HG02798 (cell line): Measurements from ENCODE around the gene MYLK4.

Source experiments
- ATAC-seq: cut with Tn5 transposase; IDR thresholded peaks from one replicate; pipeline ENCODE4 v1.9.1; 2021; ENCODE audit warnings: mild to moderate bottlenecking; ENCODE audit not compliant: unreplicated experiment, poor library complexity

Gene MYLK4

GRCh38 chr6:2750832-2751231, at the start of gene MYLK4:
MYLK4 (minus strand) TSS chr6:2750922; CDS start chr6:2749294, 1,628 bp downstream.
- no peak for ATAC-seq

GRCh38 chr6:2799936-2800527, 49.3 kb upstream of the MYLK4 start:
- ATAC-seq, result no peak

DNA sequence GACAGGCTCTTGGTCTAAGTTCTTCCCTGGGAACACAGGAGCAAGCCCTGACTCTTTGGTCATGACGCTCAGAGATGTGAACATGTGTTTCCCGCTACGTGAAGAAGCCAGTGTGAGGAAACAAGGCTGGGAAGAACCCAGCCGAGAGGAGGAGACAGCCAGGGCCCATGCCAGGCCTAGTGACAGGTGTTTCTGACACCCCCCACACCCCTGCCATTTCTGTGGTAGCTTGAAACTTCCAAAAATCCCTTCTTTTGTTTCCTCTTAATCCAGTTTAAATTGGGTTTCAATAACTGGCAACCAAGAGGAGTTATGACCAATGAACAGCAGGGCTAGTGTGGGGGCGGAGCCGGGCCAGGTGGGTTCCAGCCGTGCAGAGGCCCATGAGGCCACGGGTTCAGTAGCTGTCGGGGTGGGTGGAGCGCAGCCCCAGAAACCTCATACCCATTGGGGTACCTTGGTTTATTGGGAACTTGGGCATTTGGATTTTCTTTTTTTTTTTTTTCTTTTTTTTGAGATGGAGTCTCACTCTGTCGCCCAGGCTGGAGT, 47.9 kb upstream of the MYLK4 start:
- no peak for ATAC-seq

GRCh38 chr6:2797564-2798031, 46.9 kb upstream of the MYLK4 start:
- ATAC-seq, result no peak

- no peak for ATAC-seq
Measured at GRCh38 chr6:2796861-2797260, 46.1 kb upstream of the MYLK4 start.

DNA sequence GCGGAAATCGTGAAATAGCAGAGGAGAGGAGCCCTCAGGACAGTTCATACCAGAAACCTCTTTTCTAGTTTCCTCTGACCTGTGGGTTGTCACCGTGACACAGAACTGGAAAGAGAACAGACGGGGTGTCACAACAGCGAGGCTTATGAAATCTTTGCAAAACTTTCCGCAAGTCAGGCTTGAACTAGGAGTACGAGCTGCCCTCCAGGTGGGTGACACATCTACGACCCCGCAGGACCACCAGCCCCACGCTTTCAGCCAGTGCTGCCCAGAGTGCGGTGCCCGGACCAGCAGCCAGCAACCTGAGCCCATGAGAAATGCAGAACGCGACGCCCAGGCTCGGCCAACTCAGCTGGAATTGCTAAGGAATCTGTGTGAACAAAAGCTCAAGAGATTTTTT, 45.2 kb upstream of the MYLK4 start:
- ATAC-seq, result no peak

GRCh38 chr6:2795162-2795561, 44.4 kb upstream of the MYLK4 start:
- ATAC-seq, result no peak

GRCh38 chr6:2794171-2794730, 43.5 kb upstream of the MYLK4 start:
- ATAC-seq, result no peak

GRCh38 chr6:2793534-2794151, 42.9 kb upstream of the MYLK4 start:
- no peak for ATAC-seq

- no peak for ATAC-seq
Measured at GRCh38 chr6:2792330-2793110, 41.8 kb upstream of the MYLK4 start.

- ATAC-seq, result no peak
Measured at GRCh38 chr6:2791450-2791974, 40.8 kb upstream of the MYLK4 start.

DNA sequence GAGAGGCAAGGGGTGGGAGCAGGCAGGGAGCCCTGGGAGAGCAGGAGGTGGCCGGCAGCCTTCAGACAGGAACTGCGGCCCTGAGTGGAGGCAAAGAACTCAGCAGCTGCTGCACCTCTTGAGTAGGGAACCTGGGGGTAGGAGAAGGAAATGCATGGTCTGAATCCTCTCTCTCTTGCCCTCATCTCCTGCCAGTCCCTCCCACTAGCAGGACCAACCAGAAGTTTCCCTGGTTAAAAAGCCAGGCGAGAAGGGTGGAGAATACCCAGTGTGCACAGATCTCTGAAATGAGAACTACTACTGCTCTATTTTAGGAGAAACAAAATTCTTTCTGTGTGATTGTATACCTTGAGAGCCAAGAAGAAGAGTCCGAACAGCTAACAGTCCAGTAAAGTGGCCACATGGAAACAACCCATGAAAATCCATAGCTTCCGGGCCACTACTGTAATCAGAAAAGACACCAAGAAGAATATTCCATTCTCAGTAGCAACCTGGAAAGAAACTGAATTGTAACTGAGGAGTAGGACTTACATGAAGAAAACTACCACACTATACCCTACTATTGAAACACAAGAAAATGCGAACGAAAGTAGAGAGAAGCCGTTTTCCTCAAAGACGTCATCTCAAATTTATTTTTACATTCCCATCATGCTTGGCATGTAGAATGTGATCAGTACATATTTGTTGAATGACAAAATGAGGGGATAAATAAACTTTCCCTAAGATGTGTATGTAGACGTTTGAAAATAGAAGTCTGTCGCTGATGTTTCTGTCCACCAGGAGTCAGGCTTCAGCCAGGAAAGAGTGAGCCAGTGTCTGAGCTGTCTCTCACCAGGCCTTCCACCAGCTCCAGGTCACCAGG, 40.1 kb upstream of the MYLK4 start:
- ATAC-seq, result no peak

DNA sequence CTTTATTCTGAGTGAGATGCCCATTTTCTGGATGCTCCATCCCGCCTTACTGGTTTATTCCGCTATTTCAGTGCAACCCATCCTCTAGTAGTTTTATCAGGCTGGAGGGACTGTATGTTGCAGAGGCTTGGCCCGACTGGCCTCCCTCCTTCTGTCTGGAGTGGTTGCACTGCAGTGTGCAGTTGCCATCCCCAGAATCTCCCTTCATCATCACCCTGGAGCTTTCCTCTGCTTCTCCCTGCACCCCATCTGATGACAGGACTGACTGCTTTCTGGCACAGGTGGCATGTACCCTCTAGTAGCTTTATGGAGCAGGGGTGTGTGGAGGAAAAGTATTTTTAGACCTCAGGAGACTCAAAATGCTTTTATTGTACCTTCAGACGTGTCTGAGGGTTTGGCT, 35.5 kb upstream of the MYLK4 start:
- no peak for ATAC-seq

DNA sequence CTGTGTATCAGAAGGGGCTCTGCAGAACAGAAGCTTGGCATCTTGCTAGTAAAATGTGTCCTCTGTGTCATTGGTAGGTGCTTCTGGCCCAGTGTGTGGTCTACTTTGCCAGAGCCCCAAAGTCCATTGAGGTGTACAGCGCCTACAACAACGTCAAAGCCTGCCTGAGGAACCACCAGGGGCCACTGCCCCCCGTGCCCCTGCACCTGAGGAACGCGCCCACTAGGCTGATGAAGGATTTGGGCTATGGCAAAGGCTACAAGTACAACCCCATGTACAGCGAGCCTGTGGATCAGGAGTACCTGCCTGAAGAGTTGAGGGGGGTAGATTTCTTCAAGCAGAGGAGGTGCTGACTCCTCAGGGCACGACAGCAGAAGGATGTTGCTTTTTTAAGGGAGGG, 34.2 kb upstream of the MYLK4 start:
- no peak for ATAC-seq

DNA sequence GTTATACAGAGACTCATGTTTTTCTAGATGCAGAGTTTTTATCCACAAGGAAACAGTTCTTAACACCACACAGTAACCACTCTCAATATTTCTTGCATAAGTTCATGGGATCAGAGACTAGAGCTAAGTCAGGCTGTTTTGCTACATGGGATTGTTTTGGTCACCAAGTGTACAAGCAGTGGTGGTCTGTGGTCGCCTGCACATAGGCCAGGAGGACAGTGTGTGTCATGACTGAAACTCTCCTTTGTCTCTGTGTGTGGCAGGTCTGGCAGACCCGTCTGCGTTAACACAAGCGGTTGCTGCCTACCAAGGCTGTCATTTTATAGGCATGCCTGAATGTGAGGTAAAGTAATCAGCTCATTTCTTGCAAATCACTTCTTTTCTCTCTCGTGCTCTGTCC, 33.3 kb upstream of the MYLK4 start:
- no peak for ATAC-seq

DNA sequence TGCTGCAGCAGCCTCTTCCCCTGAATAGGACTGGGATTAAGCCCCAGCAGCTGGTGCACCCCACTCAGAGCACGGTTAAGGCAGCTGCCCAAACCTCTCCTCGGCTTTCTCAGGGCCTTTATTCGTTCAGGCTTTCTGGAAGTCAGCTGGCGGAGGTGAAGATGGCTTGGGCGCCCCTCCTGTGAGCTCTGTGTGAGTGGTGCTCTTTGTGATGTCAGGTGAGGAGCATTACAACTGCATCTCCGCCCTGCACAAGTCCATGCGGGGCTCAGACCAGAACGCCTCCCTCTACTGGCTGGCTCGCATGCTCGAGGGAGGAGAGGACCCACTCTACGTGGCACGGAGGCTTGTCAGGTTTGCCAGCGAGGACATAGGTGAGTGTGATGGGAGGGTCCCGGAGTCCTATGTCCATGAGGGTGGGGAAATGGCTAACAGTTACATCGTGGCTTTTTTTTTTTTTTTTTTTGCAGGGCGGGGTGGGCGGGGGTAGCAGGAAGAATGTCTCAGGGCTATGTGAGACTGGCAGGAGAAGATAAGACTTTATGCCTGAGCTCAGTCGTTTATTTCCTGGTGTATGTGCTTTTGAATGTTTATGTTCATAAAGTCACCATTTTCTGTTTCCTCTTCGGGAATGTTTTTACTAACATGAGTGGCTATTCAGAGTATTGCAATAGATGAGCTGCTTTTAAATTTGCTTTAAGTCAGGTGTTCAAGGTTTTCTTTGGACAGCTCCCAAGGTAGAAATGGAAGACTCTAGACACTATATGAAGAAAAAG, 32.7 kb upstream of the MYLK4 start:
- ATAC-seq, result no peak

- no peak for ATAC-seq
Measured at GRCh38 chr6:2782825-2783187, 32.1 kb upstream of the MYLK4 start.

DNA sequence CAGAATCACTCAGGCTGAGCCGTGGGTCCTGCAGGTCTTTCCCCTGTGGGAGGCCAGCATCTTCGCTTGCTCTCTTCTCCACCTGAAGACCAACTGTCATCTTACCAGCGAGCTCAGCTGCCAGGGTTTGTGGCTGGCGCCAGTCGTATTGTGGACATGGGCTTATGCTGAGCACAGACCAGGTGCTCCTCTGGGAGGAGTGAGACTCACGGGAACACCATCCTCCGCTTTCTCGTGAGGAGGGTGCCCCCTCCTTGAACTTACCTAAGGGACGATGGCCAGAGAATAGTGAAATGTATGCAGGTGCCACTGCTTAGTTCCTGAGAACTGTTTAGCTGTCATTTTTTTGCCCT, 31.6 kb upstream of the MYLK4 start:
- ATAC-seq, result no peak

DNA sequence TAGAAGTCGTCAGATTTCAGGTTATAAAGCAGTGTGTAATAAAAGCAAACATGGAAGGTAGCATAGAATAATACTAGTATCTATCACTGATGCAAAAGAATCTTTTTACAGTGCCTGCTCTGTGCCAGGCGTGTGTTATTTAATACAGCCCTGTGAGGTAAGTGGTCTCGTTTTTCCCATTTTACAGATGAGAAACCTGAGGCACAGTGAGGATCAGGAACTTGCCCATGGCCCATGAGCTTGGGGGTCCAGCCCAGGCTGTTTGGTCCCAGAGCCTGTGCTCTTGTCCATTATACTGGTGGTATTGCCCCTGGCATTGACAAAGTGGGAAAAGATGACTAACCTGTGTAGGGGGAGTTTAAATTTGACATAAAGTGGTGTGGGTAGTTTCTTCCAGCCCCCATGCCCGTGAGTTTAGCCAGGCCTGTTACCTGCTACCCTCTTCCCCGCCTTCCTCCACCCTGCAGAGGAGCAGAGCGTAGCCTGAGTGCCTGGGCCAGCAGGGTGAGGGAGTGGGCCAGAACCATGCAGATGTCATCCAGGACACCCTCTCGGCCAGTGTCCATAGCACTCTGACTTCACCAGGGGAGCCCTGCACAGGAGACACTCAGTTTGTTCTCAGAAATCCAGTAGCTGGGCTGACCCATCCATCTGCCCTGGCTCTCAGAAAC, 31.1 kb upstream of the MYLK4 start:
- no peak for ATAC-seq
